ENCODE results near the gene HVCN1. TPM values are rescaled to one million over a fixed set of nuclear protein-coding genes. Genes with fewer than 3 reads are reported as not detected.
"Not testable (repeated sequence)": the region's sequence is repeated elsewhere in the genome, so short reads cannot be mapped to it uniquely, and the experiment has no call there.

HVCN1 gene, protein sequence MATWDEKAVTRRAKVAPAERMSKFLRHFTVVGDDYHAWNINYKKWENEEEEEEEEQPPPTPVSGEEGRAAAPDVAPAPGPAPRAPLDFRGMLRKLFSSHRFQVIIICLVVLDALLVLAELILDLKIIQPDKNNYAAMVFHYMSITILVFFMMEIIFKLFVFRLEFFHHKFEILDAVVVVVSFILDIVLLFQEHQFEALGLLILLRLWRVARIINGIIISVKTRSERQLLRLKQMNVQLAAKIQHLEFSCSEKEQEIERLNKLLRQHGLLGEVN
- 10 to 100 TPM in 3 of 4 donors, 1 to 10 TPM in 1; 9.9 to 11.3 (median 10.8) TPM for polyA plus RNA-seq (ENCODE audit: insufficient read length in 4 of 4)

GRCh38 chr12:110688446-110689280, at the start of gene HVCN1:
HVCN1 (minus strand) TSS chr12:110689115; CDS start chr12:110683245, 5,870 bp downstream.
- peak in 1 of 4 donors; percentile 21 for DNase-seq (ENCODE audit: low read depth in 4 of 4, low spot score in 2 of 4)

DNA sequence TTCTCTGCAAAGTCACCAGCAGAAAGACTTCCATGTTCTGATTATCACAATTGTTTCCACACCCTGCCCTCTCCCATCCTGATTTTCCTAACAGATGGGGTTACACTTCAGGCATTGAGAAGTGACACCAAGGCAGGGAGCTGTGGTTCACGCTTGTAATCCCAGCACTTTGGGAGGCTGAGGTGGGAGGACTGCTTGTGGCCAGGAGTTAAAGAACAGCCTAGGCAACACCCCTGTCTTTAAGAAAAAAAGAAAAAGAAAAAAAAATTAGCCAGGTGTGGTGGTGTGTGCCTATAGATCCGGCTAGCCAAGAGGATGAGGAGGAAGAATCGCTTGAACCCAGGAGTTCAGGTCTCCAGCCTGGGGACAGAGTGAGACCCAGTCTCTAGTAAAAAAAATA, 48.6 kb upstream of the HVCN1 start:
- no peak for DNase-seq (ENCODE audit: low read depth in 4 of 4, low spot score in 2 of 4)

GRCh38 chr12:110737016-110737415, 48.1 kb upstream of the HVCN1 start:
- DNase-seq (ENCODE audit: low read depth in 4 of 4, low spot score in 2 of 4), result not testable (repeated sequence)

- no peak for DNase-seq (ENCODE audit: low read depth in 4 of 4, low spot score in 2 of 4)
Measured at GRCh38 chr12:110733900-110734299, 45.0 kb upstream of the HVCN1 start.

DNA sequence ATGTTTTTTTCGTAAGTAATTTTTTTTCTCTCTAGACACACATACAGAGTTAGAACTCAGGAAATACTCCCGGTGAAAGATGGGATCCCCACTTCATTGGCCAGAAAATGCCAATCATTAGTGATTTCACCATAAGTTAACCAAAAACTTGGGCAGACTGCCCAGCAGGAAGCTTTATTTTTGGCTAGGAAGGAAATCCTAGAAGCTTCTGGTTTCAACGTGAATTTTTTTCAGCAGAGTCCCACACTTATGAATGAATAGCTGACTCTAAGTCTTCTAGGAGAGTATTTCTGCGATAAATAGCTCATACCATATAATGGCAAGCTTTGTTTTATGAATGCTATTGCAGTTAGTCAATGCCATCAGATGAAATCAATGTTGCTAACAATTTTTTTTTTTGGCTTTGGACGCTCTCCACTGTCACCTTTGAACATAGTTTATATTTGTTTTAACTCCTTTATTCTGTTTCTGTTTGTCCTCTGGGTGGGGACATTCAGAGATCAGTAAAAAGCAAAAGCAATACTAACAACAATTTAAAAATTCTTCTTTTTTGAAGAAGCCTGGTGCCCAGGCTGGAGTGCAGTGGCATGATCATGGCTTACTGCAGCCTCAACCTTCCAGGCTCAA, 44.3 kb upstream of the HVCN1 start:
- no peak for DNase-seq (ENCODE audit: low read depth in 4 of 4, low spot score in 2 of 4)

DNA sequence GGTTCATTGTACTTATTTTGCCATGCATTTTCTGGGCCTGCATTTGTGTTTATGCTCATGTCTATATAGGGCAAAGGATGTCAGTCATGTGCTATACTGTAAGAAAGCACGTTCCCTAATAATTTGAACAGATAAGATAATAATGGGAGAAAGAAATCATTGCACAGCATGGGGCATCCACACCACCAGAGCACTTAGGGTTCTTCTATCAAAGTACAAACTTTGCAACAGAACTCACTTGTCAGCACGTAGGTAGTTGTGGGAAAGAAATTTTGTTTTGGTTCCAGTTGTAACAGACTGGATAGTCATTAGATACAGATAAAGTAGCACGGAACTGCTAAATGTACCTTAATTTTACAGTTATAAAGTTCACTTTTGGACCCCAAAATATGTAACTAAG, 43.7 kb upstream of the HVCN1 start:
- no peak for DNase-seq (ENCODE audit: low read depth in 4 of 4, low spot score in 2 of 4)

- DNase-seq (ENCODE audit: low read depth in 4 of 4, low spot score in 2 of 4), result no peak
Measured at GRCh38 chr12:110731479-110731878, 42.6 kb upstream of the HVCN1 start.

DNA sequence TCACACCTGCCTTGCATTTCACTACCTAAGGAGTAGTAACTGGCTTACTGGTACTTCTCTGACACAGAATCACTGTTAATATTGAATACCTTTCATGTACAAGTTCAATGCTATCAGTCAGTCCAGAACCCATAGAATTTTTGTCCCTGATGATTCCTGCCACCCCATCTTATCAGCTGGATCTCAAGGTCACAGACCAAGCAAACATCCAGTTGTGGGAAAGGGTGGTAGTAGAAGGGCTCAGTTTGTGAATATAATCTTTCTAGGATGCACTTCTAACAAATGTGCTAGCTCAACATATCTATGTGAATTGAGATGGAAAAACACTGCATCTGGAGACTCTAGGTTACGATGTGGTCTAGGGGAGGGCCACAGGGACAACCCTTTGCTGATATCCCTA, 39.7 kb upstream of the HVCN1 start:
- DNase-seq (ENCODE audit: low read depth in 4 of 4, low spot score in 2 of 4), result no peak

DNA sequence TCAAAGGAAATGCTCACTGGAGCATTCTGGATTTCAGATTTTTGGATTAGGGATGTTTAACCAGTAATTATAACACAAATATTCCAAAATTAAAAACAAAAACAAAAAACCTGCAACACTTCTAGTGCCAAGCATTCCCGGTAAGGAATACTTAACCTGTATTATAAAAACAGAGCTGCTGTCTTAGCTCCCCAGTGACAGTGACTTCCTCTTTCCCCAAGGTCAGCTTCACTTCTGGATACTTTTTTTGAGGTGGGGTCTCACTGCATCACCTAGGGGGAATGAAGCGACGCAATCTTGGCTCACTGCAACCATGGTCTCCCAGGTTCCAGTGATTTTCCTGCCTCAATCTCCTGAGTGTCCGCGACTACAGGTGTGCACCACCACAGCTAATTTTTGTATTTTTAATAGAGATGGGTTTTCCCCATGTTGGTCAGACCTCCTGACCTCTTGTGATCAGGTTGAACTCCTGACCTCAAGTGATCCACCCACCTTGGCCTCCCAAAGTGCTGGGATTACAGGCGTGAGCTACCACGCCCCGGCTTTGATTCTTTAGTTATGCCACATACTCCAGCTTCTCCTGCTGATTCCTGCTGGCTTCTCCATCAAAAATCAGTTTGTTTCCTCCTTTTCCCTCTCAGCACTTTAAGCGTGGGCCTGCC, 37.9 kb upstream of the HVCN1 start:
- no peak for DNase-seq (ENCODE audit: low read depth in 4 of 4, low spot score in 2 of 4)

GRCh38 chr12:110726028-110726427, 37.1 kb upstream of the HVCN1 start:
- no peak for DNase-seq (ENCODE audit: low read depth in 4 of 4, low spot score in 2 of 4)

DNA sequence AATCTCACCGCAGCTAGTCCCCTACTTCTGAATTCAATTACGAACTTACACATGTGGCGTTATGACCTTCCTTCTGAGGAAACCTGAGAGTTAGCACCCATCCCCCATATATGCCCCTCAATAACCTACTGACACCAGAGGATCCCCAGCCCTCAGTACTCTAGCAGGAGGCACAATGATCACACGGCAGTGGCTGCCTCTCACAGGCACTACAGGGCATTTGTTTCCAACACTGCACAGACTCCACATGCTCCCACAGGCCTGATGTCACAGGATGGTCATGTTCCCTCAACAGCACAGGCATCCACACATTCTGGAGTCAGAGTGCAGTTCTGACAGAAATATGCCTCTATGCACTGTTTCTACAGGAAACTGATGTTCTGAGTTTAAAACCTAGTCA, 36.4 kb upstream of the HVCN1 start:
- DNase-seq (ENCODE audit: low read depth in 4 of 4, low spot score in 2 of 4), result no peak

DNA sequence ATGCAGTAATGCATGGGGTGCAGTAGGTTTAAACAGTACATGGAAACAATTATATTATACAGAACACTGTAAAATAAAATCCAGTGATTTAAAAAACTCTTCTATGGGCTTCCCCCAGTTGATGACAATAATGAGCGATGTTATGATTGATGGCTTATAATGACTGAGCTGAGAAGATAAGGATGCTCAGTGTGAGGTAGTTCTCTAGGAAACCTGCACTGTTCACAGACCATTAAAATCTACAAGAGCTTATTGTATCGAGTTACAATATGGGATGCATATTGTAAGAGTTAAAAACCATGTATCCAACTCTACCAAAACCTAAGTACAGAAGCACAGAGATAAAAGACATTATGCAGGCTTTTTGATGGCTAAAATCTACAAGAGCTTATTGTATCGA, 34.0 kb upstream of the HVCN1 start:
- not testable (repeated sequence) for DNase-seq (ENCODE audit: low read depth in 4 of 4, low spot score in 2 of 4)

GRCh38 chr12:110721570-110721969, 32.7 kb upstream of the HVCN1 start:
- no peak for DNase-seq (ENCODE audit: low read depth in 4 of 4, low spot score in 2 of 4)

DNA sequence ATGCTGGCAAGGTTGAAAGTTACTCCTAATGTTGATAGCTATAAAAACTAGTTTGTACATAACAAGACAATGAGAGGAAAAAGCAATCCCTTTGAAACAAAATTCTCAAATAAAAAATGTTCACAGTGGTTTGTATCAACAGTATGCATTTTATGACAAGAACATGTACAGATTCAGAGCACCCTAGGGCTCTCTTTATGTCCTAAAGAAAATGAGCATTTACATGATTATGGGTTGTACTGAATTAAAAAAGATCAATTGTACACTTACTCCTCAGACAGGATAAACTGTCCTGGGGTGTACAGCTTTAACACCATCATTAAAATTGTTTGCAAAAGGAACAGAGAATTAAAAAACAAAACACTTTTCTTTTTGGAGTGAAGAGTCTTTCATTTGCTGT, 31.6 kb upstream of the HVCN1 start:
- no peak for DNase-seq (ENCODE audit: low read depth in 4 of 4, low spot score in 2 of 4)

- DNase-seq (ENCODE audit: low read depth in 4 of 4, low spot score in 2 of 4), result no peak
Measured at GRCh38 chr12:110718222-110718908, 29.4 kb upstream of the HVCN1 start.

GRCh38 chr12:110717037-110717436, 28.1 kb upstream of the HVCN1 start:
- no peak for DNase-seq (ENCODE audit: low read depth in 4 of 4, low spot score in 2 of 4)

DNA sequence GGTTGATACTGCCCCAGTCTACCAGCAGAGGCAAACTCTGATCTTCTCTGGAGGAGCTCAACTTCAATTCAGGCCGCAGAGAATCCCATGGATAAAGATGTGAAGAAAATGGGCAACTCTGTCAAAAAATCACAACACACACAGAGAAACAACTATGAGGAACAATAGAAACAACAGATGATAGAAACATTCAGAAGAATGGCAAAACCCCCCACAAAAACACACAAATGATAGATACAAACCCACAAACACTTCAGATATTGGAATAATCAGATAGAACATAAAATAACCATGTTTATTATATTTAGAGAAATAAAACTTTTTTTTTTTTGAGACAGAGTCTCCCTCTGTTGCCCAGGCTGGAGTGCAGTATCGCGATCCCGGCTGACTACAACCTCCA, 20.0 kb upstream of the HVCN1 start:
- no peak for DNase-seq (ENCODE audit: low read depth in 4 of 4, low spot score in 2 of 4)

GRCh38 chr12:110705309-110705708, 16.4 kb upstream of the HVCN1 start:
- no peak for DNase-seq (ENCODE audit: low read depth in 4 of 4, low spot score in 2 of 4)

- no peak for DNase-seq (ENCODE audit: low read depth in 4 of 4, low spot score in 2 of 4)
Measured at GRCh38 chr12:110704750-110705149, 15.8 kb upstream of the HVCN1 start.

DNA sequence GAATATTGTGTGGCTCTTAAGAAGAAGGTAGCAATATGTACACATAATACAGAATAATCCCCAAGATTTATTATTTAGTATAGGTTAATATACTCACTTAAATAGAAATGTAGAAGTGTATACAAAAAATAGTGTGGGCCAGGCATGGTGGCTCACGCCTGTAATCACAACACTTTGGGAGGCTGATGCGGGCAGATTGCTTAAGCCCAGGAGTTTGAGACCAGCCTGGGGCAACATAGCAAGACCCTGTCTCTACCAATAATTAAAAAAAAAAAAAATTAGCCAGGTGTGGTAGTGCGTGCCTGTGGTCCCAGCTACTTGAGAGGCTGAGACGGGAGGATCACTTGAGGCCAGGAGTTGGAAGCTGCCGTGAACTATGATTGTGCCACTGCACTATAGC, 15.3 kb upstream of the HVCN1 start:
- no peak for DNase-seq (ENCODE audit: low read depth in 4 of 4, low spot score in 2 of 4)
